Measurements from ENCODE around the gene THBS2.

The THBS2 gene

DNA sequence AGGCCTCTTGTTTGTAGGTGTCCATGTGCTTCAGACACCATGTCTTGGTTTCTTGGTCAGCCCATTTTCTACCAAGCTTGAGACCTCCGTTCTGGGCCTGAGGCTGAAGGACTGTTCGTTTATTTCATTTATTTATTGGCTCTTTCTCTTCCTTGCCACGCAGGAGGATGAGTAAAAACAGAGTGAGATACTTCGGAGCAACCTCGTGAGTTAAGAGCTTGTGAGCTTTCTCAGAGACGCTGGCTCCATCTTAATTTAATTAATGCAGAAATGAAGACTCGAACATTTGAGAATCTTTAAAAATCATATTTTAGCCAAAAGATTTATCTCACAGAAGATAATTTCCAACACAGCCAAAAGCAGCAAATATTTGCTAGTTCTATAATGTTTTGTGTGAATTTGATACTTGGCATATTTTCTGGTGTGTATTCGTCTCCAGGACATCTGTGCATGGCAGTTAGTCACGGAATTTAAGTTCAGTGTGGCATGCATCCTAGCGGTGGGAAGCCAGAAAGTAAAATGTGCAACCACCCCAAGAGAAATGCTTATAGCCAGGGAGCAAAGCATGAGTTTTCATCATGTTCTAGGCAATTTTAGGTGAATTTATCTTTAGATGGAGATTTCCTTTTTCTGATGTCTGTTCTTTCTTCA, 76.0 kb downstream of the THBS2 start:
- in situ Hi-C loops (cut with MboI; ENCODE audit: low sequenced_read_pairs): no loop called here
- DNase-seq (ENCODE audit: low spot score in 2 of 2): no peak

DNA sequence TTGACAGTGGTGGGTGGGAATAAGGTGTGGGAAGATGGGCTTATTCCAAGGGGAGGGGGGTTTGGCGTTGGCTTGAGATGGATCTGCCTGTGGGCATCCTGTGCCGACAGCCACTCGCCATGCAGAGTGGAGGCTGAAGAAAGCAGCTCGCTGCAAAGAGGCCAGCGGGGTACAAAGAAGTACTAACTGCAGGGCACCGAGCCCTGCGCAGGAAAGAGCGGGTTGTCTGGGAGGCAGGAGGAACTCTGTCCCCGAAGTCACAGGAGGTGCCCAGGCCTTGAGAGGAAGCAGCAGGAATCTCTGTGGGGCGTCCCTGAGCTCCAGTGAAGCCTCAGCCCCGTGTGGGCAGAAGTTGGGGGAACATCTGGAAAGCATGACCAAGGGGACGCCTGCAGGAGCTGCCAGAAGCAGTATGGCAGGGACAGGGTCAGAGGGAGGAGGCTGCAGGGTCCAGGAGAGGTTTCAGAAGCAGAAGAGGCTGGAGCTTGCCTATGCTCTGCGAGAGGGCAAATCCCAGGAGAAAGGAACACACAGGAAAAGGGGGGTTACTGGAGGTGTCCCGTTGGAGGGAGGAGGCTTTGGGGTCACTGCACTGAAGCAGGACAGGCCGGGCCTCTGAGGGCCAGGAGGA, 77.2 kb downstream of the THBS2 start:
- no peaks in the 10 kb centered on the region for H3K27me3 ChIP-seq (ENCODE audit: low read depth)
- in situ Hi-C loops (cut with MboI; ENCODE audit: low sequenced_read_pairs): no loop called here
- no peaks in the 10 kb centered on the region for H3K9me3 ChIP-seq
- no peak overlapping the region for H3K4me3 ChIP-seq
- H3K36me3 ChIP-seq (replicated peaks): no peaks in the 10 kb centered on the region
- no peaks in the 10 kb centered on the region for H3K4me1 ChIP-seq
- DNase-seq (ENCODE audit: low spot score in 2 of 2): no peak

More for the DNA sequence above, 76.0 kb downstream of the THBS2 start:
- no peaks in the 10 kb centered on the region for H3K9me3 ChIP-seq
- H3K4me3 ChIP-seq: no peak overlapping the region
- no peaks in the 10 kb centered on the region for H3K4me1 ChIP-seq
- no peaks in the 10 kb centered on the region for H3K36me3 ChIP-seq (replicated peaks)
- no peaks in the 10 kb centered on the region for H3K27me3 ChIP-seq (ENCODE audit: low read depth)

DNA sequence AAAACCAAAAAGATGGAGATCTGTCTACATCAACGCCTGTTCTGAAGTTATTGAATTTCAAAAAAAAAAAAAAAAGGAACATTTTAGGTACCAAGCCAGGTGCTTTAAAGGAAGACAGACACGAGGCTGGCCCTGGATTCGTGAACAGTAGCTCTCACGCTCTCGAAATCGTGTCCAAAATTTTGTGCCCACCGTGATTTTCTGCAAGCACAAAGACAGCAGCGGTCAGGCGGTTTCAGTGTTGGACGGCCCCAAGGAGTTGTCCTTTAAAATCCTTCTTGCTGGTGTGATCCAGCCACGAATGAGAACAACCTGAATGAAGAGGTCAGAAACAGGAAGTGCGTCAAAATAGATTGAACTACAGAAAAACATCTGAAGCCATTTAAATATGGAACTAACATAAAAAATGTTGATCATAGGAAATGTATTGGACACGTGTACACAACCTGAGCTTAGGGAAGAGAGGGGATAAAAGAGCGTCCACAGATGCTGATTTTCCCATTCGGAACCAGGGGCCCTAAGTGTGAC, 78.2 kb downstream of the THBS2 start:
- in situ Hi-C loops (cut with MboI; ENCODE audit: low sequenced_read_pairs): no loop called here
- Histone ChIP-seq H3K4me3 (no peak overlapping the region), H3K27me3 (ENCODE audit: low read depth) (no peaks in the 10 kb centered on the region), H3K36me3 (replicated peaks) (no peaks in the 10 kb centered on the region), H3K9me3 (no peaks in the 10 kb centered on the region), H3K4me1 (no peaks in the 10 kb centered on the region)
- DNase-seq (ENCODE audit: low spot score in 2 of 2): no peak

DNA sequence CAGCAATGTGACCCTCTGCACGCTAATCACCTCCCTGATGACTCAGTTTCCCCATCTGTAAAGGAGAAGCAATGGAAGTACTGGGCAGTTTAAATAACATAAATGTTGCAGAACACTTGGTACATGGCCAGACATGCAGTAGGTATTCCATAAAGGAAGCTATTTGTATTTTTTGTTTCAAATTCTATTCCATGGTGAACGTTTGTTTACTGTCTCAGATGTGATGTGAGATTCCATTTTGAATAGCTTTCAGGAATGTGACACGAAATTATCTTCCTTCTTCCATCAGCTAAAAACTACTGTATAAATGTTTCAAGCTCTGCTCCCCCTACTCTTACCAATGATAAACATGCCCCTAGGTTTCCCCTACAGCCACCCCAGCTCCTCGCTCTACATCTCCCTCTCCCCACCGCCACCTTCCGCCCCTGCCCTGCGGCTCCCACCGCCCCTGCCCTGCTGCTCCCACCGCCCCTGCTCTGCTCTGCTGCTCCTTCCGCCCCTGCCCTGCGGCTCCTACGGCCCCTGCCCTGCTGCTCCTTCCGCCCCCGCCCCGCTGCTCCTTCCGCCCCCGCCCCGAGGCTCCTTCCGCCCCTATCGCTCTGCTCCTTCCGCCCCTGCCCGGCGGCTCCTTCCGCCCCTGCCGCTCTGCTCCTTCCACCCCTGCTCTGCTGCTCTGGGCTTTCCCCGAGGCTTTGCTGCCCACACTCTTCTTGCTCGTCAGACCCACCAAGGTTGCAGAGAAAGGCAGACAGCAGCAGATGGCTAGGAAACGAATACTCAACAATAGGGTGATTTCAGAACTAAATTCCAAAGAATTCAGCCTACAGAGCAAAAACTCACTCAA, 78.9 kb downstream of the THBS2 start:
- no peak for DNase-seq (ENCODE audit: low spot score in 2 of 2)
- in situ Hi-C loops (cut with MboI; ENCODE audit: low sequenced_read_pairs): no loop called here
- Histone ChIP-seq H3K4me1 (no peaks in the 10 kb centered on the region), H3K9me3 (no peaks in the 10 kb centered on the region), H3K27me3 (ENCODE audit: low read depth) (no peaks in the 10 kb centered on the region), H3K36me3 (replicated peaks) (no peaks in the 10 kb centered on the region), H3K4me3 (no peak overlapping the region)

DNA sequence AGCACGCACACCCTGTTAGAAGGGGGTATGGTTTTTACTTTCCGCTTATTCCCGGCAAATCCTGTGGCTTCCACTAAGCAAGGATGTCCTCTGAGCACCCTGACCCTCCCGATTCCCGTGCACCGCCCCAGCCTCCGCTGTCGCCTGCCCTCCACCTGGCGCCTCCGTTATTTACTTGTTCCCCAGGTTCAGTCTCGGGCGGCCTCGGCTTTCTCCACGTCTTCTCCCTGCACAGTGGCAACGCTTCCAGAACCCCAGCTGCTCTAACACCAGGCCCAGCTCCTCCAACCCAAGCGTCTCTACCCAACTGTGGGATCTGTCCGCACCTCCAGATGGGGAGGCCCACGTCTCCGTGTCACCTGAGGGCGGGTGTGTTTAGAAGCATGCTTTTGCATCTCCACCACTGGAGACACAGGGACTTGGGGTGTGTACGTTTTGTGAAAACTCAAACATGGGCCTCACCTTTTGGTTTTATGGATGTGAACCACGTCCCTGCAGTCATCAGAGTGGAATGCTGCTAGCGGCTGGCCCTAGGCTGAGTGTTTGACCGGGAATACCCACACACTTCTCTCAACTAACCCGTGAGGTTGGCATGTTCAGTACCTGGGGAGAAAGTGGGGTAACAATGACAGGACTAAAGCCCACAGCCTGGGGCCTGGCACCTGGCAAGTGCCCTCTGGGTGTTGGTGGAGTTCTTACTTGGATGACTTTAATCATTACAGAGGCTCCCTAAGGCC, 79.9 kb downstream of the THBS2 start:
- DNase-seq (ENCODE audit: low spot score in 2 of 2): no peak
- H3K4me1 ChIP-seq: no peaks in the 10 kb centered on the region
- in situ Hi-C loops (cut with MboI; ENCODE audit: low sequenced_read_pairs): no loop called here
- no peak overlapping the region for H3K4me3 ChIP-seq
- no peaks in the 10 kb centered on the region for H3K27me3 ChIP-seq (ENCODE audit: low read depth)
- no peaks in the 10 kb centered on the region for H3K9me3 ChIP-seq
- no peaks in the 10 kb centered on the region for H3K36me3 ChIP-seq (replicated peaks)

DNA sequence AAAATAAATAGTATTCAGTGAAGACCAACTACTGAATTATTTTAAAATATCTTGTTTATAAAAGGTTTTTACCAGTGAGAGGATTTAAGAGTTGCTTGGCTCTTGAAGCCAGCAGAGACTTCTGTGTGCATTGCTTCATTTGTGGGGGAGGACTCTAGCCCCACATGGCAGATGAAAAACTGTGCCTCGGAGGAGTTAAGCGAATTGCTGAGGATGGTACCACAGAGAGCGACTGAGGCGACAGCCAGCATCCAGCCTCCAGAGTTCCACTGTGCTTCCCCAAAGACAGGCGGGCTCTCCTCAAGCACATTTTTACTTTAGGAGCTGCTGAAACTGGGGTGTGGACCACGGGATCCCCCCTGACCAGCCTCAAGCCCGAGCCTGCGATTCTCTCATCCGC, 80.7 kb downstream of the THBS2 start:
- H3K27me3 ChIP-seq (ENCODE audit: low read depth): no peaks in the 10 kb centered on the region
- DNase-seq (ENCODE audit: low spot score in 2 of 2): no peak

DNA sequence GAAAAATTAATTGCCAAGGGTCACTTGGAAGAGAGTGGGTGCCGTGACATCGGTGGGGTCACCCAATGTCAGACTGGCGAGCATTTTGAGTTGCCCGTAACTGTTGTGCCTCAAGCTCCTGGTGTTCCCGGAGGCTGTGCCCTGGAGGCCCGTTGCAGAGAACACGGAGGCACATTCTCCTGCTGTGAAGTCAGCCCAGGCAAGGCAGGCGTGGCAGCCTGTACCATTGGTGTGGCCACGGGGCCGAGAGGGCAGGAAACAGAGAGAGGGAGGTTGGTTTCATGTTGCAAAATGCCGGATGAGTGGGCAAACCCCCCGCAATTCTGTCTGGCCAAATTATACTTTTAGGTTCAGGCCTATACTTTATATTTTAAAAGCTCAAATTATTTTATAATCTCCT, 81.2 kb downstream of the THBS2 start:
- Histone ChIP-seq H3K36me3 (replicated peaks) (no peaks in the 10 kb centered on the region), H3K27me3 (ENCODE audit: low read depth) (no peaks in the 10 kb centered on the region), H3K9me3 (no peaks in the 10 kb centered on the region), H3K4me3 (no peak overlapping the region), H3K4me1 (no peaks in the 10 kb centered on the region)
- DNase-seq (ENCODE audit: low spot score in 2 of 2): no peak
- in situ Hi-C loops (cut with MboI; ENCODE audit: low sequenced_read_pairs): no loop called here

More for the DNA sequence above, 80.7 kb downstream of the THBS2 start:
- no peaks in the 10 kb centered on the region for H3K4me1 ChIP-seq
- no peak overlapping the region for H3K4me3 ChIP-seq
- no peaks in the 10 kb centered on the region for H3K9me3 ChIP-seq
- in situ Hi-C loops (cut with MboI; ENCODE audit: low sequenced_read_pairs): no loop called here
- no peaks in the 10 kb centered on the region for H3K36me3 ChIP-seq (replicated peaks)

DNA sequence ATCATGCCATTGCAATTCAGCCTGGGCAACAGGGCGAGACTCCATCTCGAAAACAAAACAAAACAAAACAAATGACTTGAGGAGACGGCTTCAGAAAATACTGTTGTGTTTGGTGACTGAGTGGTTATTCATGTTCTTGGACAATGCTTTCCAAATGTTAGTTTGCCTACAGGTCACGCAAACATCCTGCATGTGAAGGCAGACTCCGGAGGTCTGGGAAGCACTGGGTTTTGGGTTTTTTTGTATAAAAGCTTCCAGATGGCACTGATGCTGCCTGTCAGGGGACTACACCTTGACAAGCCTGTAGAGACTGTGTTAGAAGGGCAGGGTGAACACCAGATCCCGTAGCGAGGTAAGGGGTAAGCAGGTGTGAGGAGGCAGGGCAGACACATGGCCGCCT, 81.7 kb downstream of the THBS2 start:
- Histone ChIP-seq H3K36me3 (replicated peaks) (no peaks in the 10 kb centered on the region), H3K27me3 (ENCODE audit: low read depth) (no peaks in the 10 kb centered on the region), H3K4me1 (no peaks in the 10 kb centered on the region), H3K9me3 (no peaks in the 10 kb centered on the region), H3K4me3 (no peak overlapping the region)
- in situ Hi-C loops (cut with MboI; ENCODE audit: low sequenced_read_pairs): no loop called here
- DNase-seq (ENCODE audit: low spot score in 2 of 2): no peak

DNA sequence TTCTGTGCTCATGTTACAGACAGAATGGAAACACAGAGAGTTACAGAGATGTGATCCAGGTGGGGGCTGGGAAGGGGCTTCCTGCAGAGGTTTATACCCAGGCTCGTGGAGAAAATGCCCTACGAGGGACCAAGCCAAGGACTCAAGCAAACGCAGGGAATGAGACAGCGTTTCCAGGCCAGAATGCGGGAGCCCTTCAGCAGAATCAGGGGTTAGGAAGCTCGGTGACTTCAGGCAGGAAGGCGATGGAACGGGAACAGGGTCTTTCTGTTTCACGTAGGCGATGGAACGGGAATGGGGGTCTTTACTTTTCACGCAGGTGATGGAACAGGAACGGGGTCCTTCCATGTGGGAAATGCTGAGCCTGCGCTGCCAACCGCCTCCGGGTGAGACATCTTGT, 82.6 kb downstream of the THBS2 start:
- DNase-seq (ENCODE audit: low spot score in 2 of 2): no peak
- no peaks in the 10 kb centered on the region for H3K9me3 ChIP-seq
- no peaks in the 10 kb centered on the region for H3K4me1 ChIP-seq
- in situ Hi-C loops (cut with MboI; ENCODE audit: low sequenced_read_pairs): no loop called here
- H3K27me3 ChIP-seq (ENCODE audit: low read depth): no peaks in the 10 kb centered on the region
- no peak overlapping the region for H3K4me3 ChIP-seq
- no peaks in the 10 kb centered on the region for H3K36me3 ChIP-seq (replicated peaks)

DNA sequence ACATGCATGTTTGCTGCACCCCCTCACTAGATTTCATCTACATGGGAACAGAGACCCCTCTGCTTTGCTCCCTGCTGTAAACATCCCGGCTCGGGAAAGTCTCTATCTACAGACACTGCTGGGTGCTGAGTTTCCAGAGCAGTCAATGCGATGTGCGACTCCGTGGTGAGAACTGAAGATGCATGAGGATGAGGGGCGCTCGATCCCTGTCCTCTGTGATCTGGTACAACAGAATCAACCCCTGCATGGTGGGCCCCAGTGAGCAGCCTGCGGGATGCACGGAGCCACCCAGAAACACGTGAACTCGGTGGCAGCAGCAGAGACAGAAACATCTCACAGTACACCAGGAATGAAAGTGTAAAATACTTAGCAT, 83.1 kb downstream of the THBS2 start:
- in situ Hi-C loops (cut with MboI; ENCODE audit: low sequenced_read_pairs): no loop called here
- no peak for DNase-seq (ENCODE audit: low spot score in 2 of 2)
- H3K36me3 ChIP-seq (replicated peaks): no peaks in the 10 kb centered on the region
- H3K4me1 ChIP-seq: no peaks in the 10 kb centered on the region
- no peaks in the 10 kb centered on the region for H3K9me3 ChIP-seq
- H3K27me3 ChIP-seq (ENCODE audit: low read depth): no peaks in the 10 kb centered on the region
- H3K4me3 ChIP-seq: no peak overlapping the region

DNA sequence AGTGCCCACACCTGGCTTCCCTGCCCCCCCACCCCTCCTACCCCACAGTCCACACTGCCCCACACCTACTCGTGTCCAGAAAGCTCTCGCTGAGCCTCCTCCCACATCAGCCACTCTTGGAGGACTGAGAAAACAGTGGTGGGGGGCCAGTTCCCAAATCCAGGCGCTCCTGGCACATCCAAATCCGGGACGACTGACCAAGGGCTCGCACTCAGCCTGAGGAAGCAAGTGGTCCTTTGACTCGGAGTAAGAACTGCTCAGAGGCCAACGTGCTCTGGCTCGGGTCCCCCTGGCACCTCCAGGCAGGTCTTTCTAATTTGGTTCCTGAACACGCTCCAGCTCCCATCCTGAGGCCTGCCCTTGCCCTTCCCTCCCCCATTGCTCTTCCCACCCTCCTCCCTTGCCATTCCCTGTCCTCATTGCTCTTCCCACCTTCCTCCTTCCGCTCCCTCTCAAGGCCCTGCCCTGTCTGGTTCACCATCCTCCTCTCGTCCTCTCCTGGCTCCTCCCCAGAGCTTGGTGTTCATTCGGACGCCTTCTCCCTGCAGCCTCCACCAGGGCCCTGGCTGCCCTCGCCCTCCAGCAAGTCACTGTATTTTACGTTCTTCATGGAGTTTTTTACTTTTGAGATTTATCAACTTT, 83.6 kb downstream of the THBS2 start:
- H3K36me3 ChIP-seq (replicated peaks): no peaks in the 10 kb centered on the region
- H3K27me3 ChIP-seq (ENCODE audit: low read depth): no peaks in the 10 kb centered on the region
- H3K4me1 ChIP-seq: no peaks in the 10 kb centered on the region
- H3K9me3 ChIP-seq: no peaks in the 10 kb centered on the region
- no peak for DNase-seq (ENCODE audit: low spot score in 2 of 2)
- no peak overlapping the region for H3K4me3 ChIP-seq
- in situ Hi-C loops (cut with MboI; ENCODE audit: low sequenced_read_pairs): no loop called here

DNA sequence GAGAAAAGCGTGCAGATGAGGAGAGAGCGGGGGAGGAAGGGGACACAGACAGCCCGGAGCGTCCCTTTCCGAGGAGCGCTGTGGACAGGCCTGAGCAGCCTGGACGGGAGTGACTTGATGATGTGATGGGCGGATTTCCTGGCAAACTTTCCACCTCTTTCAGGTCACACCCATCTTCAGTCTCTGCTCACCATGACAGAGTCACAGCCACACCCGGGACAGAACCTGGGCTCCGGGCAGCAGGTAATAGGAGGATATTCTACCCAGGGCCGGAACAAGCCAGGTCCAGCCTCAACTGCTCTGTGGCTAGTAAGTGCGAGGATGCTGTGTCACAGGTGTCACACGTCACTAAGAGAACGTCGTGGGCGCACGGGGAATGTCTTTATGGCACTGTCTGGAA, 84.3 kb downstream of the THBS2 start:
- no peak for DNase-seq (ENCODE audit: low spot score in 2 of 2)
- Histone ChIP-seq H3K4me1 (no peaks in the 10 kb centered on the region), H3K27me3 (ENCODE audit: low read depth) (no peaks in the 10 kb centered on the region), H3K36me3 (replicated peaks) (no peaks in the 10 kb centered on the region), H3K9me3 (no peaks in the 10 kb centered on the region), H3K4me3 (no peak overlapping the region)
- in situ Hi-C loops (cut with MboI; ENCODE audit: low sequenced_read_pairs): no loop called here

DNA sequence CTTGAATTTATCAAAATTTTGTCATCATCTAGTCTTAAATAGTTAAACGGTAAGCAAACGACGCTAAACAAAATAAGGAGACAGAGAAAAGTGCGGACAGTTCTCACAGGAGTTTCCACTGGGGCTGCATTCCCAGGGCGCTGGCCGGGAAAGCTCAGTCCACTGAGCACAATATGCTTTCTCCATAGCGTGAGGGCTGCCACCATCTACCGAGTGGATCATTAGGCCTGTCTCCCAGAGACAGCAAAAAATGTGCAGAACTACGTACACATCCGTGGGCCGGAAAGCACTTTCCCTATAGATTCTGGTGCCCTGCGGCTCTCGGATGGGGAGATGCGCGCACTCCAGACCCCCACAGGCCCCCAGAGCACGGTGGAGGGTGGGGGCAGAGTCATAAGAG, 84.9 kb downstream of the THBS2 start:
- H3K27me3 ChIP-seq (ENCODE audit: low read depth): no peaks in the 10 kb centered on the region
- no peaks in the 10 kb centered on the region for H3K9me3 ChIP-seq
- in situ Hi-C loops (cut with MboI; ENCODE audit: low sequenced_read_pairs): no loop called here
- H3K4me1 ChIP-seq: no peaks in the 10 kb centered on the region
- H3K4me3 ChIP-seq: no peak overlapping the region
- no peaks in the 10 kb centered on the region for H3K36me3 ChIP-seq (replicated peaks)
- no peak for DNase-seq (ENCODE audit: low spot score in 2 of 2)
